HG02610 (cell line): ENCODE results near the gene C1QA.
"Not testable (repeated sequence)": the region's sequence is repeated elsewhere in the genome, so short reads cannot be mapped to it uniquely, and the experiment has no call there.

Experiments used
- ATAC-seq: cut with Tn5 transposase; IDR thresholded peaks from one replicate; pipeline ENCODE4 v1.9.1; 2021; ENCODE audit warnings: mild to moderate bottlenecking, moderate library complexity; ENCODE audit not compliant: unreplicated experiment

The C1QA gene

GRCh38 chr1:22639286-22639685 is 2.9 kb downstream of the C1QA start:
- no peak for ATAC-seq

GRCh38 chr1:22641247-22641646 is 4.8 kb downstream of the C1QA start:
- ATAC-seq: no peak

- no peak for ATAC-seq
Measured at GRCh38 chr1:22641906-22642636, 5.6 kb downstream of the C1QA start.

GRCh38 chr1:22643381-22643780 is 7.0 kb downstream of the C1QA start, which contains the start of gene C1QC:
C1QC (plus strand) TSS chr1:22643633; CDS start chr1:22644024, 391 bp downstream.
- ATAC-seq: no peak

- ATAC-seq: no peak
Measured at GRCh38 chr1:22643928-22644327, 7.5 kb downstream of the C1QA start.

- no peak for ATAC-seq
Measured at GRCh38 chr1:22645931-22646330, 9.5 kb downstream of the C1QA start.

GRCh38 chr1:22646384-22646783 is 10.0 kb downstream of the C1QA start:
- ATAC-seq: no peak

GRCh38 chr1:22650089-22650693 is 13.8 kb downstream of the C1QA start:
- ATAC-seq: no peak

GRCh38 chr1:22651941-22652856 is 15.8 kb downstream of the C1QA start:
- no peak for ATAC-seq

GRCh38 chr1:22652881-22653316 is 16.5 kb downstream of the C1QA start, which contains the start of gene C1QB:
C1QB (plus strand) TSS chr1:22653236; CDS start chr1:22659463, 6,227 bp downstream.
- no peak for ATAC-seq

- ATAC-seq: no peak
Measured at GRCh38 chr1:22654692-22655091, 18.3 kb downstream of the C1QA start.

- no peak for ATAC-seq
Measured at GRCh38 chr1:22658385-22659163, 22.1 kb downstream of the C1QA start.

- no peak for ATAC-seq
Measured at GRCh38 chr1:22660716-22661241, 24.4 kb downstream of the C1QA start.

- ATAC-seq: no peak
Measured at GRCh38 chr1:22661880-22662279, 25.5 kb downstream of the C1QA start.

- ATAC-seq: no peak
Measured at GRCh38 chr1:22662318-22662717, 25.9 kb downstream of the C1QA start.

GRCh38 chr1:22662986-22663408 is 26.6 kb downstream of the C1QA start:
- ATAC-seq: no peak

- ATAC-seq: no peak
Measured at GRCh38 chr1:22665752-22666151, 29.3 kb downstream of the C1QA start.

- no peak for ATAC-seq
Measured at GRCh38 chr1:22666412-22666811, 30.0 kb downstream of the C1QA start.

GRCh38 chr1:22668840-22669239 is 32.4 kb downstream of the C1QA start:
- not testable (repeated sequence) for ATAC-seq

GRCh38 chr1:22670352-22670975 is 34.0 kb downstream of the C1QA start:
- ATAC-seq: no peak
